Measurements from ENCODE around the gene WFDC1.
"Not testable (repeated sequence)": the region's sequence is repeated elsewhere in the genome, so short reads cannot be mapped to it uniquely, and the experiment has no call there.

WFDC1 gene

GRCh38 chr16:84330685-84331050 is 36.0 kb downstream of the WFDC1 start:
- no peak for DNase-seq

- no peak for DNase-seq
These were observed 37.5 kb downstream of the WFDC1 start for GRCh38 chr16:84331998-84332780.

GRCh38 chr16:84332975-84333684 is 38.5 kb downstream of the WFDC1 start:
- no peak for DNase-seq

GRCh38 chr16:84334058-84334457 is 39.4 kb downstream of the WFDC1 start:
- no peak for DNase-seq

- DNase-seq = no peak
These were observed 39.8 kb downstream of the WFDC1 start for GRCh38 chr16:84334482-84334881.

- DNase-seq = not testable (repeated sequence)
These were observed 42.6 kb downstream of the WFDC1 start for GRCh38 chr16:84337236-84337635.

GRCh38 chr16:84339311-84339710 is 44.6 kb downstream of the WFDC1 start:
- DNase-seq = no peak

- no peak for DNase-seq
These were observed 45.1 kb downstream of the WFDC1 start for GRCh38 chr16:84339766-84340165.

GRCh38 chr16:84340325-84341040 is 45.8 kb downstream of the WFDC1 start:
- DNase-seq = no peak

- no peak for DNase-seq
These were observed 47.0 kb downstream of the WFDC1 start for GRCh38 chr16:84341528-84342295.

- DNase-seq = not testable (repeated sequence)
These were observed 49.1 kb downstream of the WFDC1 start for GRCh38 chr16:84343800-84344199.

- no peak for DNase-seq
These were observed 50.1 kb downstream of the WFDC1 start for GRCh38 chr16:84344781-84345180.

- DNase-seq = no peak
These were observed 52.5 kb downstream of the WFDC1 start for GRCh38 chr16:84347161-84347560.

GRCh38 chr16:84348386-84348888 is 53.8 kb downstream of the WFDC1 start:
- no peak for DNase-seq

GRCh38 chr16:84349862-84350684 is 55.4 kb downstream of the WFDC1 start:
- no peak for DNase-seq

- no peak for DNase-seq
These were observed 56.2 kb downstream of the WFDC1 start for GRCh38 chr16:84350685-84351400.

GRCh38 chr16:84351630-84352029 is 57.0 kb downstream of the WFDC1 start:
- DNase-seq = no peak

GRCh38 chr16:84354306-84354705 is 59.6 kb downstream of the WFDC1 start:
- DNase-seq = no peak

- DNase-seq = no peak
These were observed 60.5 kb downstream of the WFDC1 start for GRCh38 chr16:84355149-84355548.

GRCh38 chr16:84356176-84356575 is 61.5 kb downstream of the WFDC1 start:
- no peak for DNase-seq

- no peak for DNase-seq
These were observed 62.0 kb downstream of the WFDC1 start for GRCh38 chr16:84356591-84357116.

Measured in fibroblast of skin of right quadriceps (primary cell).